EH (cell line): Measurements from ENCODE around the gene CDKL2.
"Not testable (repeated sequence)": the region's sequence is repeated elsewhere in the genome, so short reads cannot be mapped to it uniquely, and the experiment has no call there.

Experiments used
- DNase-seq: peaks from one replicate; pipeline ENCODE4 v3.0.0-alpha.2; 2015; ENCODE audit warnings: low read depth

Gene CDKL2

DNA sequence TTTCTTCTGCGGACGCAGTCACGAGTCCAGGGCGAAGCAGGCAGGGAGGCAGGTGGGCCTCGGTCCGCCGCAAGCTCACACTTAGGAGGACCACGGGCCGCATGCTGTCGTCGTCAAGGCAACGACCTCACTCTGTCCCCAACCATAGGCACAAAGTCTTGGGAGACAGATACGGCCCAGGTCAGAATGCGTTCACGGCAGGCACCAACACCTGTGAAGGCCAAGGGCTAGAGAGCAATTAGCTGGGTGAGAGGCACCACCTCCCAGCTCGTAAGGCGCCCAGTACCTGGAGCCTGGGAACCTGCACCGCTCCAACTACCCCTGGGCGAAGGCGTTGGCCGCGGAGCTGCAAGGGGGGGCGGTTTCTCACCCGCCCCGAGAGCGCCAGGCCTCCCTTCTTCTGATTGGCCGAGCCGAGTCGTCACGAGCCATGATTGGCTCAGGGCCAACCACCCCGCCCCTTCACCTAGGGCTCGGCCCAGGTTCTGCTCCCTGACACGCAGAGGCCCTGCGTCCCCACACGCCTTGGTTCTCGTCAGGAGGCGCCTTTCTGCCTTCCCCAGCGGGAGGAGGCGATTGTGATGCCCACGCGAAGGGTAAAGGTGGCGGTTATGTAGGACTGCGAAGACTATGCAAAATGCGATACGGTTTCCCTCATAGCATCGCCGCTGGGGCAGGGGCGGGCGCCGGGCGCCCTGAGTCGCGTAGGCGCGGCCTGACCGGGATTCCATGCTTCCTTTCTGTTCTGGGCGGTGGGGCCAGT, at the start of gene CDKL2:
TSS of gene CDKL2 (minus strand) at position 355 of the 763 bp plus-strand sequence. CDS start 4,540 bp downstream, outside the sequence.
- DNase-seq, result peak; percentile 66

DNA sequence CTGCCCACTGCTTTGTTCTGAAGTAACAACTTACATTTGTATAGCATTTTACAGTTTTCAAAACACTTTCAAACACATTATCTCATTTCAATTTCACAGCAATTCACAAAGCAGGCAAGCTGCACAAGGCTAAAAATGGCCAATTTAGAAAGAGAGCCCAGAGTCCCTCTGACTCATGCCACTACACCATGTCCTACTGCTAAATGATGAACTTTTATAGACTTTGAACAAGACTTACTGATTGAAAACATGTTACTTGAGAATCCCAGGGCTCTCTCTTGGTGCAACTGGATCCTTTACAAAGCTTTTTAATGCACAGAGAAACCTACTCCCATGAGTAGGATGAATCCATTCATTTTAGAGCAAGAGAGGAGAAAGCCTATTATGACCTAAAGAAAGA, 48.6 kb upstream of the CDKL2 start:
- DNase-seq, result peak; percentile 29

DNA sequence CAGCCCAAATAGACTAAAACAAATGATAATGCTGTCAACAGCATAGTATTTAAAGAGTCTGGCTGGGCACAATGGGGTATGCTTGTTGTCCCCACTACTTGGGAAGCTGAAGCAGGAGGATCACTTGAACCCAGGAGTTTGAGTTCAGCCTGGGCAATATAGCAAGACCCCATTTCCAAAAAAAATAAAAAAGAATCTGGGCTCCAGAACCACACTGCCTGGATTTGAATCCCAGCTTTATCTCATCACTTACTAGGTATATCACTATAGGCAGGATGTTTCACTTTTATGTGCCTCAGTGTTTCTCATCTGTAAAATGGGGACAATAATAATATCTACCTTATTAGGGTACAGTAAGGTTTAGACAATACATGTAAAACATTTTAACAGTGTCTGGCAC, 48.1 kb upstream of the CDKL2 start:
- no peak for DNase-seq

DNA sequence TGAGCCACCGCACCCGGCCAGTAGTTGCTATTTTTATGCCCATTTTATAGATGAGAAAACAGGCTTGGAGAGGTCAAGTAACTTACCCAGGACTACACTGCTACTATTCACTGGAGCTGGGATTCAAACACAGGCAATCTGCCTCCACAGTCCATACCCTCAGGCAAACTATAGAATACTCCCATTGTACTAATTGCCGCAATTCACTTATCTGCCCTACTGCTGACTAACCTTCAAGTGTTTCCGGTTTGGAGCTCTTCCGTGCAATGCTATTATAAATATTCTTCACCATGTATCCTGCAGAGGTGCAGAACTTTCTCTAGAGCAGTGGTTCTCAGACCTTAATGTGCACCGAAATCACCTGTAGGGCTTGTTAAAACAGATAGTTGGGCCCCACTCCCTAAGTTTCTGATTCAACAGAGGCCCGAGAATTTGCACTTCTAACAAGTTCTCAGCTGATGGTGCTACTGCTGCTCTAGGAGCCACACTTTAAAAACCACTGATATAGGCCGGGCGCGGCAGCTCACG, 44.7 kb upstream of the CDKL2 start:
- no peak for DNase-seq

DNA sequence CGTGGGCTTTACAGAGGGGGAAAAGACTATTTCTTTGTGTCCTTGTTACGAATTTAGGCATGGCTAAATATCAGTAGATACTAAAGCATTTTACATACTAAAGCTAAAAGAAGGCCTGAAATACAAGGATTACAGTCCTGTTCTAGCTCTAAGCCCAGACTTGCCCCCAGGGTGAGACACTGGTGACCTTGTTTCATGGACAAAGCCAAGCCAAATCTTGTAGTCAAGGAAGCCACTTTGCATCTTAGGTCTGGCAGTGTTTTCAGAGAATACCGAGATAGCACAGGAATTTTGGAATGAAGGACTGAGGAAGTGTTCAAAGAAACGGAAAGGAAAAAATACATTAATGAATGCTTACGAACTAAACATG, 43.6 kb upstream of the CDKL2 start:
- peak; percentile 6 for DNase-seq

DNA sequence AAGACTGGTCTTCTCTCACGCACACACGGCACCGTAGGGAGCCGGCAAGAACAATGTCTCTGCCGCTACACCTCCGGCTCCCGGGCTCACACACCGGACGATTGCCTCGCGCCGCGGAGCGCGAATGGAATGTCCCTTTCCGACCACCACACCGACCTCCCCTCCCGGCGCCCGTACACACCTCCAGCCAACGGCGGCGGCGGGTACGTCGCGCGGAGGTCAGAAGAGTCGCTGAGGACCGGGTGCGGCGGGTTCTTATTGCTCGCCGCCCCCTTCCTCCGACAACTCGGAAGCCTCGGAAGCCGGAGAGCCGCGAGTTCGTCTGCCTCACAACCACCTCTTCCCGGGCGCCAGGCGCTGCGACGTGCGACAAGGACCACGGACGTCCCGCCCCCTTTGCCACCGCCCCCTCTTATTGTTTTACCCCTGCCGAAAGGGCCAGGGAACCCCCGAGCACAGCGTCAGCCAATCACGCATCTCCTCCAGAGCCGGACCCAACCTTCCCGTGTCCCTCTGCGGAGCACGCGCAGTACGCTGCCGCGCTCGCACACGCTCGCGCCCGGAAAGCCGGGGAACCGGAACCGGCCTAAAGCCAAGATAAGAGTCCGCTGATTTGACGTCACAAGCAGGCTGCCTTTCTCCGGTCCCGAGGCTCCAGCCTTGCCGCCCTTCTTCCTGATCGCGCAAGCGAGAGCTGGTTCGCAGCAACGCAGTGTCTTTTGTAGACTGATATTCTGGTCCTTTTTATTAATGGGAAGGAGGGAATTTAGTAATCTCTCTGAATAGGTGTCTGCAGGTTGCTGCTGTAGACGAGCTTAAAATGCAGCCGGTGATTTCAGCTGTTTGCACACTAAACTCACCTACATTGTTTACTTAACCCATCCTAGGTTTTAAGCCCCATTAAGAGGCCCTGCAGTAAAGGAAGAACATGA, 43.0 kb upstream of the CDKL2 start, which contains the start of gene G3BP2:
TSS of gene G3BP2 (minus strand) at position 385 of the 932 bp plus-strand sequence. CDS start 11,386 bp downstream, outside the sequence.
- DNase-seq, result peak; percentile 98

DNA sequence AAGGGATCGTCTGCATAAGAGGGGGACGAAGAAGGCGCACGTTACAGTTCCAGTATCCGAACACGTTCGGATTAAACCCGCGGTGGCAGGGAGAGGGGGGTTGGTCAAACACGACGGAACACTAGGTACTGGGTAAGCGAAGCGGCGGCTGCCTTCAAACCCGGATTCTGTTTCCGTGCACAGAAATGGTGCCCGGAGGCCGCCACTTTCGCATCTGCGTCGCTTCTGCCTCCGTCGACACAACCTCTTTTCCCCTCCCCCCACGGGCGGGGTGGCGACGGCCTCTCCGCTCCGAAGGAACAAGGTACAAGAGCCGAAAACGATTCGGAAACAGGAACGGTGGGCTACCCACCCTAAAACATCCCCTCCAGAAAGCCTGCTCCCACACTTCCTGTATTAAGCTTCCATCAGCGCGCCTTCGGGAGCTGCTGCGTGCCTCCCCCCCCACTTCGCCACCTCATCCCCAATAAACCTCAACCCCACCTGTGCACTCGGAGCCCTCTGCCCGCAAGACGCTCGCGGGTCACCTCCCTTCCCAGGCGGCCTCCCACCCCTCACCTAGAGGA, 42.2 kb upstream of the CDKL2 start:
- peak; percentile 64 for DNase-seq

DNA sequence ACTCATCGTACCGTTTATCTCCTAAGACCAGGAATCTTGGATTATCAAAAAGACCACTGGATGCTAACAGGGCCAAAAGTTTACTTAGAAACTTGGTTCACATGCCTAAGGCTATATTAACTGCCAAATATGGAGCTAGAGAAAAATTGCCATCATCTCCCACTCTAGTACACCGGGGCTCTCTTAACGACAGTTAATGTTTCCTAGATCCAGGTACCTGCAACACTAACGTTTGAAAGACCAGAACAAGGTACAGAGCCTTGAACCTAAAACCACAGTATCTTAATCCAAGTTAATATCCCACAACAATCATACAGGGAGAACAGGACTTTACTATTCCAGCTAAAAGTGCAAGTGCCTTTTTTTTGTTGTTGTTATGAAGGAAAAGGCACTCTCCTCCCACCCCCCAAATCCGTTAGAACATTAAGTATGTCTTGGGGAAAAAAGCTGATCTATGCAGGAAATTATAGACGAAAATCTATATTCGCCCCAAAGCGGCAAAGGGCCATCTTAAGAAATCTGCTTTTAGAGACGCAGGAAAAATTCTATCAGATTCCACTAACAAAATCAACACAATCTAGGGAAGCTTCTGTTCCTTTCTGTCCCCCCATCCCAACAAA, 41.6 kb upstream of the CDKL2 start:
- DNase-seq, result peak; percentile 36

DNA sequence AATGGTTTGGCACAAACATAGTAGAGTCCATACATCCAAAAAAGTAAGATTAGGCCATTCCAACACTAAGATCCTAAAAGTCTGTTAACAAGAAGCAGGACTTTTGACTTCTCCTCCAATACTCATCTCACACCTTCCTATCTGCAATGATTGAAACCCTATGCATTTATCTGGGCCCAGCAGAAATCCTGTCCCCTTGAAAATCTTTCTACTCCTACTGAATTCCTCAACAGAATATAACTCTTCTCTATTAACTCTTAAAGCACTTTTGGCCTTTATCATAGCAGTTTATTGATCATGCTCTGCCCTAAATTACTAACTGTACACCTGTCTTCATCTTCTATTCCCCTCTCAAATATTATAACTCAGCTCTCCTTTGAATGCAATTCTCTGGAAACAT, 38.3 kb upstream of the CDKL2 start:
- no peak for DNase-seq

DNA sequence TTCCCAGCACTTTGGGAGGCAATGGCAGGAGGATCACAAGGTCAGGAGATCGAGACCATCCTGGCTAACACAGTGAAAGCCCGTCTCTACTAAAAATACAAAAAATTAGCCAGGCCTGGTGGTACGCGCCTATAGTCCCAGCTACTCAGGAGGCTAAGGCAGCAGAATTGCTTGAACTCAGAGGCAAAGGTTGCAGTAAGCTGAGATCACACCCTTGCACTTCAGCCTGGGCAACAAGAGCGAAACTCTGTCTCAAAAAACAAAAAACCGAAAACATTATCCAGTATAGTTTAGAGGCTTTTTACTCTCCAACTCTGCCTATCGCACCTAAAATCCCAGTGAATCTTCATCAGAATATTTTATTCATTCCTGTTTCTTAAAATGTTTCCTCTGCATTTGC, 37.3 kb upstream of the CDKL2 start:
- not testable (repeated sequence) for DNase-seq

DNA sequence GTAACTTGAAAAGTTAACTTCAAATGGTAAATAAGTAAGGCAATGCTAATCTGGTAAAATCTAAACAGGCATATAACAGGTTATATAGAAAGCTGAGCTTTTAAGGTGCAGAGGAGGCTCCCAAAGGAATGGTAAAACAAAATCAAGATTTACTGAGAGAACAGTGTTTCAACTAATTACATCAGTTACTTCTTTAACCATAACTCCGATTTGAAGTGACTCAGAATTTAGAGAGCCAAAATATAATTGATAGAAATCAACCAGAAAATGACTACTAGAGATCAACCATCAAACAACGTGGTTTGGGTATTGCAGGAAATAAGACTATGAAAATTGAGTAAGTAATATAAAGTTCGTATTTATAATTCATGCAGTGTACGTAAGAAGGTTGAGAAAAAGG, 36.0 kb upstream of the CDKL2 start:
- DNase-seq, result no peak

DNA sequence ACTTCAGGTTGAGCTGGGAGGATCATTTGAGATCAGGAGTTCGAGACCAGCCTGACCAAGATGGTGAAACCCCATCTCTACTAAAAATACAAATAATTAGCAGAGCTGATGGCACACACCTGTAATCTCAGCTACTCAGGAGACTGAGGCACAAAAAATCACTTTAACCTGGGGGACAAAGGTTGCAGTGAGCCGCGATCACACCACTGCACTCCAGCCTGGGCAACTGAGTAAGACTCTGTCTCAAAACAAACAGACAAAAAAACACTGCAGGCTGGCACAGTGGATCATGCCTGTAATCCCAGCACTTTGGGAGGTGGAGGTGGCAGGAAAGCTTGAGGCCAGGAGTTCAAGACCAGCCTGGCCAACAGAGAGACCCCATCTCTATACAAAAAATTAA, 34.3 kb upstream of the CDKL2 start:
- not testable (repeated sequence) for DNase-seq

DNA sequence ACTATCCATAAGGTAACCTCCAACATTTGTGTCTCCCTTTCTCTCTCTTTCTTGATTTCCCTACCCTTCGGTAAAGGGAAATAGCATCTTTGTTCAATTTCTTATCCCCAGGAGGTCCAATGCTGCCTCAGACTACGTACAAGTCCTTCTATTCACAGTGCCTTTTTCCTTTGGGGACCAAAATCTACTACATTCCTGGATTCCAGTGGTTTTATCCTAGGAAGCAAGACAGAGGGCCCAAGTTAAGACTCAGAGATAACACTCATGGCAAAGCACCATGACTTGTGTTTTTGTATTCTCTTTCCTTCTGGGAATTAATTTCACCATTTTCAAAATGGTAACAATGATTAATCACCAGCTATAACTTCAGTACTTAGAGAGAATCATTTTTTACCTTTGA, 32.3 kb upstream of the CDKL2 start:
- no peak for DNase-seq

DNA sequence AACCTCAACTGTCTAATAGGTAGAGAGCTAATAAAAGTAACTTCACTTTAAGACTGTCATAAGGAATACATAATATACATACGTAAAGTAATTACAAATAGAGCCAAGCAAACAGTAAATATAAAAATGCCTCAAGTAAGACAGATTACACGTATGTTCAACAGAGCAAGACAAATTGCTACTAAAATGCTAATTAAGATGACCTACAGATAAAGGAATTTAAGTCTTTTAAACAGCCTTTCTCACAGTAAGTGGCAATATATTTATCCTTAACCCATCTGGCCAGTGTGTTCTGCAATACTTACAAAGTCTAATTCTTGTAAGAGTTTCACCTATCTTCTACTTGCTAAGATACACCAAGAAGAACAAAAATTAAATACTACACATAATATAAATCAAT, 30.2 kb upstream of the CDKL2 start:
- DNase-seq, result peak; percentile 27

DNA sequence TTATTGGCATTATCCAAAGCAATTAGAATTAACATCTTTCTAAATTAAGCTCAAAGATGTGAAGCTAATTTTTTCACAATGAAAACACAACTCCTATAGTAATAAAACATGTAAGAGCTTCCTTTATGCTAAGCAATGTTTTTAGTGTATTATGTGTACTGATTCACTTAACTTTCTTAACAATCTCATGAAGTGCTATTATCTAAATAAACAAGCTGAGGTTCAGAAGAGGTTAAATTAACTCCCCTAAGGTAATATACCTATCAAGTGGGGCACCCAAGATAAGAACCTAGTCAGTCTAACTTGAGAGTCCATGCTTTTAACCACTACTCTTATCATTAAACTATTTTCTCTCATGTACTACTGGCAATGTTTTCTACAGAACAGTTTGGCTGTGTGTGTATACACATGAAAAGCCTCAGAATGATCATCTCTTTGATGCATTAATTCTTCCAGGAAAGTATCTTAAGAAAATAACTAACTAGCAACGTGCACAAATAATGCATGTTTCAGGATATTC, 29.2 kb upstream of the CDKL2 start:
- DNase-seq, result no peak

DNA sequence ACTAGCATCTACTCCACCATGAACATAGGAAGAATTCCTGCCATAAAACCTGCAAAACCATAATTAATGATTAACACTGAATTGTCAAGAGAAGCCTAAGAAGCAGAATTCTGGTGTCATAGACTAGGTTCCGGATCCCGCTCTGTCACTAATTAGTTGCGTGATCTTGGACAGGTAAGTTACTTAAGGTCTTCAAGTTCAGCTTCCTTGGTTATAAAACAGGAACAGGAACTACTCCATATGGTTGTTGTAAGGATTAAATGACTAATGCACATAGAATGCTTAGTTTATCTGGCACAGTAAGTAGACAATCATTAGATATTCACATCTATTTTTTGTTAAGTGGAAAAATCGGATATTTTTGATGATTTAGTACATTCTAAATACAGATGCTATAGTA, 28.5 kb upstream of the CDKL2 start:
- peak; percentile 47 for DNase-seq

DNA sequence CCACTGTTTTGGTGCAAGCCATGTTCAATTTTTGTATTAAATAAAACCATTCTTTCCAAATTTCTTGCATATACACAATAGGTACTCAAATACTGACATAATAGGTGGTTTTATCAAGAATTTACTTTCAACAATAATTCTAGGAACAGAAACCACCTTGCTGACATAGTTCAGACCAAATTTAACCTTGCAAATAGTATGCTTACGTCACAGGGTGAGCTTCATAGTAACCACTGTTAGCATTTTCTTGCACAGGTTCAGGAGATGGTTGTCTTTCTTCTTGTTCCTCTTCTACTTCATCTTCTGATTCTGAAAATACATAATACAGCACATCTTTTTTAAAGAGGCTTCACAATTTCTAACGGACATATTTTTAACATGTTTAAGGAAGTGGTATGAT, 25.2 kb upstream of the CDKL2 start:
- DNase-seq, result no peak

DNA sequence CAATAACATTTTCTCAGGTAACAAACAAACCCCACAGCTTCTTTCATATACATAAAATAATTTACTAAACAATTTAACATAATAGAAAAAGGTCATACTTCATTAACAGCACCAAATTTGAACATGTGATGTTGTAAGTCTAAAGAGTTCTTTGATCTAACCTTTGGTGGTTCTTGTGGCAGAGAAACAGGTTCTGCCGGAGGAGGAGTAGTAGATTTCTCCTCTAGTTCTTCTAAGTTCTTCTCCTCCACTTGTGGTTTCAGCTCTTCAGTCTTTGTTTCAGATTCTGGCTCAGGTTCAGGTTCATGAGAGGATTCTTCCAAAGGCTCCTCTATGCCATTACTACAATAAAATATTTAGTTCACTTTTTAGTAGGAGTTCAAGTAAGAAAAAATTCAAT, 24.6 kb upstream of the CDKL2 start:
- DNase-seq, result no peak

DNA sequence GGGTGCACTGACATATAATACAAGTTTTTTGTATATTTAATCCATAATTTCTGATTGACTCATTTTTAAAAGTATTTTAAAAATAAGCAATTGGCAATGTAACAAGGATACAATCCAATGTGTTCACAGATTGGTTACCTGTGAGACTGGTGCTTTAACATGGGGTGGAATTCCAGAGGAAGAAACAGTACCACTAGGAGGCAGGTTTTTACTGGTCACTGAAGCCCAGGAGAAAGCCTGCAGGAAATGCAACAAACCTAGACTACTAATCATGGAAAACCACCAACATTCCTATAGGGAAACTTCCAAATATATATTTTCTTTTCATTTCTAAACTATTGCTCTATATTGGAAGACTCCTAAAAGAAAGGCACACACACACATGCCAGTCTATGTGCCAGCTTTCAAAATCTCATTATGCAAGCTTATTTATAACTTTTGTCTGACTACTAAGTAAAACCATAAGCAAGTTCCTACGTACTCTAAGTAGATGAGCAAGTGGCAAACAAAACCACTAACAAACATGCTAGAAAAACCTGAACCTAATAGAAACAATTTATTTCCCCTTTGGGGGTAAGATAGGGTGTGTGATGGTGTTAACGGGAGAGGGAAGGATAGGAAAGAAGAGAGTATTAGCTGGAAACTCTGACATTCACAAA, 23.6 kb upstream of the CDKL2 start:
- DNase-seq, result peak; percentile 51

DNA sequence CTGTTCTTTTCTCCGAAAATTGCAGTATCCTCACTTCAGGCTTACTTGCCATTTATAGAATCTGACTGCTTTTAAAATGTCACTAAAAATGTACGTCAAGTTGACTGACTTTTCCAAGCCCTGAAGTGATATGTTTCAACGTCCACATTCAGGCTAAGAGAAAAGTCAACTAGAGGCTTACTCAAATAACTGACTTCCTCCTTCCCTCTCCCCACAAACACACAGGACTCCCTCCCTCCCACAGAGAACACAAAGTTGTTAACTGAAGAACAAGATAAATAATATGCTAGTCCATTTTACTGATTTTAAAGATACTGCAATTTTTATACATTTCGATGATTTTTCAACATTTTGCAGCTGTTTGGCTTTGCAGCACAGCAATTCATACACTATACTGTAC, 13.8 kb upstream of the CDKL2 start:
- no peak for DNase-seq

DNA sequence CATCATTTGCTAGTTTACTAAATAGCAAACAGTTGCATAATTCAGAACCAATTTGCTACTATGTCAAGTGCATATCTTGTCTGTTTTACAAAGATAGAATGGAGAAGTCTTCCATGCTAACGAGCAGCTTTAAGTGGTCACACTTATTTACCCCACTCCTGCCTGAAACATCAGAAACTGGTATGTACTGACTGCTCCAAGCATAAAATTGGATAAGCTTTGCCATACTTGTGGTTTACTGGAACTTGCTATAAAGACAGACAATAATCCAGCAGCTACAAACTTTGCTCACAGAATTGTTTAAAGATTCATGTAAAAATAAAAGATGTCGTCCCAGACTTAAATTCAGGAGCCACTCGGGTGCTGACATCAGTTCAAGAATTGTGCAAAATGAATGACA, 13.3 kb upstream of the CDKL2 start:
- peak; percentile 61 for DNase-seq
